DOHH2 (cell line): ENCODE data around the gene SIAH2.

Source experiments
- H3F3A ChIP-seq: fragments of 200-600 bp; sonication (generic), shearing (Covaris generic); 2 replicates; pipeline ENCODE4 v1.6.0; 2016; ENCODE audit warnings: antibody characterized with exemption, mild to moderate bottlenecking; ENCODE audit not compliant: control insufficient read depth, insufficient read depth
- H3K27ac ChIP-seq: fragments of 200-600 bp; sonication (generic); 2 replicates; pipeline ENCODE4 v1.5.1; 2014; ENCODE audit warnings: low read depth, mild to moderate bottlenecking, low read length, moderate library complexity
- H3K27me3 ChIP-seq: fragments of 200-600 bp; sonication (generic); 2 replicates; pipeline ENCODE4 v1.6.1; 2014; ENCODE audit warnings: mild to moderate bottlenecking, low read length, mixed read lengths; ENCODE audit not compliant: control insufficient read depth
- H3K36me3 ChIP-seq: fragments of 200-600 bp; sonication (generic); 2 replicates; pipeline ENCODE4 v1.6.1; 2014; ENCODE audit warnings: mild to moderate bottlenecking, low read length, moderate library complexity, mixed read lengths; ENCODE audit not compliant: control insufficient read depth
- H3K4me1 ChIP-seq: fragments of 200-600 bp; sonication (generic); 2 replicates; pipeline ENCODE4 v1.6.1; 2014; ENCODE audit warnings: mild to moderate bottlenecking, low read length, mixed read lengths; ENCODE audit not compliant: control insufficient read depth
- H3K4me2 ChIP-seq: fragments of 200-600 bp; sonication (generic); 2 replicates; pipeline ENCODE4 v1.6.0; 2014; ENCODE audit warnings: mild to moderate bottlenecking, low read length, moderate library complexity
- H3K4me3 ChIP-seq: fragments of 200-600 bp; sonication (generic); 2 replicates; pipeline ENCODE4 v1.5.1; 2014; ENCODE audit warnings: mild to moderate bottlenecking, low read length, mixed read lengths
- H3K79me2 ChIP-seq: fragments of 200-600 bp; sonication (generic); 2 replicates; pipeline ENCODE4 v1.6.1; 2014; ENCODE audit warnings: mild to moderate bottlenecking, low read length, mixed read lengths; ENCODE audit not compliant: control insufficient read depth
- H3K9me2 ChIP-seq: fragments of 200-600 bp; sonication (generic); replicated peaks from 2 replicates; pipeline ENCODE4 v1.6.1; 2014; ENCODE audit warnings: mild to moderate bottlenecking, low read length, mixed read lengths; ENCODE audit not compliant: control insufficient read depth
- H3K9me3 ChIP-seq: fragments of 200-600 bp; sonication (generic); 2 replicates; pipeline ENCODE4 v1.6.1; 2014; ENCODE audit warnings: antibody characterized with exemption, low read length, mixed read lengths; ENCODE audit not compliant: control insufficient read depth, insufficient read depth
- H4K20me1 ChIP-seq: fragments of 200-600 bp; sonication (generic); 2 replicates; pipeline ENCODE4 v1.6.0; 2014; ENCODE audit warnings: low read depth, mild to moderate bottlenecking, antibody characterized with exemption, low read length, moderate library complexity; ENCODE audit not compliant: control insufficient read depth, insufficient read depth
- CTCF ChIP-seq: fragments of 200-600 bp; sonication (generic); IDR thresholded peaks from one replicate; pipeline ENCODE4 v1.5.1; 2014; ENCODE audit warnings: antibody characterized with exemption, mild to moderate bottlenecking, low read depth, low read length; ENCODE audit not compliant: poor library complexity, severe bottlenecking
- EZH2phosphoT487 ChIP-seq: fragments of 200-600 bp; sonication (generic); IDR thresholded peaks from 2 replicates; pipeline ENCODE4 v1.6.1; 2017; ENCODE audit warnings: borderline replicate concordance, mild to moderate bottlenecking, antibody characterized with exemption, low read length, moderate library complexity, mixed read lengths

The SIAH2 gene

DNA sequence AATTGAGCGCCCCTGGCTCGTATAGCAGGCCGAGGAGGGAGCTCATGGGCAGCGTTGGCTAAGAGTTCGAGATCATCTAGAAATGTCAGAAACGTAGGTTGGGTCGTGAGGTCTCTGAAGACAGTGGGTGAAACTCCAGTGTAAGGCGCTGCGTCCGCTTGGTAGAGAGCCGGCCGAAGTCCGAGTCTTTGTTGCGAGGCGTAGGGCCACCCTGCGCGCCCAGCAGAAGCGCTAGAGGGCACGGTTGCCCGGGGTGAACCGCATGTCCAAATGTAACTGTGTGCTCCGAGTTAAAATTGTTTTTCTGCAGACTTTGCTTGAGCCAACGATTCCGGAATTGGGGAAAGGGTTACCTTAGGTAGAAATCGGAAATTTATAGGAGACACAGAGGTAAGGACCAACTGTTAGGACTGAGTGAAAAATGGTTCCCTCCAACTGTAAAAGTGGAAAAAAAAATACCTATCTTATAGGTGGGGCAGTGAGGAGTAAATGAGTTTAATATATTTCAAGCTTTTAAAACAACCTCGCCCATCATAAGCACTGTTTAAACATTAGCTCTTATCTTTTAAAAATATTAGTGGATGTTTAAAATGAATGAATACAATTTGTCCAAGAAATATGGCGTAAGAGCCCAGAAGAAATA lies 993 bp upstream of the SIAH2 start:
- peaks cover 74% of the 10 kb centered on the region for H3K4me1 ChIP-seq
- peak overlapping the region; percentile 74 for H3K4me3 ChIP-seq
- peaks cover 43% of the 10 kb centered on the region for H3K27me3 ChIP-seq
- no peaks in the 10 kb centered on the region for H3K9me3 ChIP-seq
- H3F3A ChIP-seq = peaks cover 22% of the 10 kb centered on the region
- H4K20me1 ChIP-seq = peaks cover 13% of the 10 kb centered on the region
- H3K36me3 ChIP-seq = no peaks in the 10 kb centered on the region
- H3K9me2 ChIP-seq = no peaks in the 10 kb centered on the region
- H3K27ac ChIP-seq = peak overlapping the region; percentile 25; the same call in 1 of the 2 replicates
- H3K4me2 ChIP-seq = peak overlapping the region; percentile 86
- peaks cover 12% of the 10 kb centered on the region for H3K79me2 ChIP-seq
- peak; percentile 50 for TF ChIP-seq CTCF
- TF ChIP-seq EZH2phosphoT487 = no peak

DNA sequence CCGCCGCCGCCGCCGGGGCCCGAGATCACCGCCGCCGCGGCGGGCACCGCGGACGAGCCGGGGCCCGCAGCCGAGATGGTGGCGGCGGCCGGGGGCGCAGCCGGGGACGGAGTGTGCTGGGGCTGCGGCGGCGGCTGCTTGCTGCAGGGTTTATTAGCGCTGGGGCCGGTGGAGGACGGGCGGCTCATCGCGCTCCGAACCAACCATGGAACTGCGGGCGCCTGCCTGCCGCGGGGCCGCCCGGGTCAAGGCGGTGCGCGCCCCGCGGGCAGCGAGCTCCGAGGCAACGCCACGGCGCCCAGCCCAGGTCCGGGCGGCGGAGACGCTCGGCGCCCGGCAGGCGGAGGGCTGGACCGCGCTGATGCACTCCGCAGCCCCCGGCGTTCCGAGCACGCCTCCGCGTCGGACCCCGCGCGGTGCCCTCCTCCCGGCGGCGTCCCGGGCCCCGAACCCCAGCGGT lies 277 bp downstream of the SIAH2 start:
- Histone ChIP-seq H3K36me3 (no peaks in the 10 kb centered on the region), H3K79me2 (peaks cover 12% of the 10 kb centered on the region), H3K4me3 (peak overlapping the region; percentile 74), H3K4me1 (peaks cover 73% of the 10 kb centered on the region), H3K27me3 (peaks cover 41% of the 10 kb centered on the region), H4K20me1 (peaks cover 13% of the 10 kb centered on the region), H3K4me2 (peak overlapping the region; percentile 86), H3K9me3 (no peaks in the 10 kb centered on the region), H3K9me2 (no peaks in the 10 kb centered on the region), H3F3A (peaks cover 22% of the 10 kb centered on the region), H3K27ac (no peak overlapping the region)
- no peak for TF ChIP-seq CTCF
- TF ChIP-seq EZH2phosphoT487 = no peak

- Histone ChIP-seq H4K20me1 (peaks cover 13% of the 10 kb centered on the region), H3K9me2 (no peaks in the 10 kb centered on the region), H3K9me3 (no peaks in the 10 kb centered on the region), H3K4me2 (peak overlapping the region; percentile 86), H3K4me3 (peak overlapping the region; percentile 74), H3K79me2 (peaks cover 12% of the 10 kb centered on the region), H3K36me3 (no peaks in the 10 kb centered on the region), H3K27me3 (peaks cover 35% of the 10 kb centered on the region), H3F3A (peaks cover 22% of the 10 kb centered on the region), H3K4me1 (peaks cover 67% of the 10 kb centered on the region), H3K27ac (no peak overlapping the region)
- TF ChIP-seq CTCF (no peak), EZH2phosphoT487 (peak; percentile 67; the same call in 1 of the 2 replicates)
Measured at GRCh38 chr3:150761831-150762661, 923 bp downstream of the SIAH2 start.
